Activated CD4-positive, alpha-beta T cell treated with anti-CD3 and anti-CD28 coated beads for 24 hours (primary cell): Measurements from ENCODE around the gene TTC7B.

Experiments used
- DNase-seq, 2 donors: peaks; one replicate each; pipeline ENCODE4 v3.0.0-alpha.2; 2020; ENCODE audit warnings: low read depth in 2 of 2

TTC7B gene

DNA sequence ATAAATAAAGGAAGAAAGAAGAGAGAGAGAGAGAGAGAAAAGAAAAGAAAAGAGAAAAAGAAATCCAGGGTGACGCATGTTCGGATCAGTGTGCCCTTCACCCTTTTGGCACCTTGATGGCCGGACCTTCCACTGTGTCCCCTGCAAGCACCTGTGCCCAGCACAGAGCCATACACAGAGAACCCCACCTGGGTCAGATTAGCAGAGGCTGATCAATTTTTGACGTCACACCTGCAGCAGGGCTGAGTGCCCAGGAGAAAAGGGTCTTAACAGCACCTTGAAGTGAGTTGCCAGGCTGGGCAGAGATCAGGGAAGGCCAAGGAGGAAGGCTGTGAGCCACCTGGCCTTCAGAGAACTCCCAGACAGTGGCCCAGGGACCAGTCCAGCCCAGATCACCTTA lies 305.0 kb downstream of the TTC7B start:
- no peak for DNase-seq

DNA sequence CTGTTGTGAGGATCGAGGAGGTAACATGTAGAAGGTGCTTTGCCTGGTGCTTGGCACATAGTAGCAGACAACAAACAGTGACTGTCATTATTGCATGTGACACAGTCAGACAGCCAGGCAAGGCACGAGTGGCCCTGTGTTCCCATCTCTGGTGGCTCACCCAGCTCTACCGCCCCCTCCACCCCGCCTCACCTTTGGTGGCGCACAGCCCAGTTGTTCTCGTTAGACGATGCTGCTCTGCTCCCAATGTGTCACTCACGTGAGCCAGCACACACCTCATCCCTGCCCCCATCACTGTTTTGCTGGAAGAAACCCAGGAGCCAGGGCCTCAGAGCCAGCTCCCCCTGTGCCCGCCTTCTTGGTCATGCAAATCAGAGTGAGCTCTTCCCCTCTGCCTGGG lies 306.1 kb downstream of the TTC7B start:
- no peak for DNase-seq

DNA sequence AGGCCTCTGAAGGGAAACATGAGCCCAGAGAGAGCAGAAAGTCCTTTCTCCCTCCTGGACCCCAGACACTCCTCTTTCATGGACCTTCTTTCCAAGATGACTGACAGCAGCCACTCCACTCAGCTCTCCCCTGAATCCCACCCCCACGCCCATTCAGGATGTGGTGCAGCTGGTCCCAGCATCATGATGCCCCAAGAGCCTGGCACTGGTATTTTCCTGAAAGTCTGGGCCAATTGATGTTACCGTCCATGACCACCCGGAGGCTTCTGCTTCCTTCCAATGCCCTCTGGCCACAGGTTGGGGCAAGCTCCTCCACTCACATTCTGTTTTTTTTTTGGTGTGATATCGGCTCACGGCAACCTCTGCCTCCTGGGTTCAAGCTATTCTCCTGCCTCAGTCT lies 306.8 kb downstream of the TTC7B start:
- DNase-seq: no peak

DNA sequence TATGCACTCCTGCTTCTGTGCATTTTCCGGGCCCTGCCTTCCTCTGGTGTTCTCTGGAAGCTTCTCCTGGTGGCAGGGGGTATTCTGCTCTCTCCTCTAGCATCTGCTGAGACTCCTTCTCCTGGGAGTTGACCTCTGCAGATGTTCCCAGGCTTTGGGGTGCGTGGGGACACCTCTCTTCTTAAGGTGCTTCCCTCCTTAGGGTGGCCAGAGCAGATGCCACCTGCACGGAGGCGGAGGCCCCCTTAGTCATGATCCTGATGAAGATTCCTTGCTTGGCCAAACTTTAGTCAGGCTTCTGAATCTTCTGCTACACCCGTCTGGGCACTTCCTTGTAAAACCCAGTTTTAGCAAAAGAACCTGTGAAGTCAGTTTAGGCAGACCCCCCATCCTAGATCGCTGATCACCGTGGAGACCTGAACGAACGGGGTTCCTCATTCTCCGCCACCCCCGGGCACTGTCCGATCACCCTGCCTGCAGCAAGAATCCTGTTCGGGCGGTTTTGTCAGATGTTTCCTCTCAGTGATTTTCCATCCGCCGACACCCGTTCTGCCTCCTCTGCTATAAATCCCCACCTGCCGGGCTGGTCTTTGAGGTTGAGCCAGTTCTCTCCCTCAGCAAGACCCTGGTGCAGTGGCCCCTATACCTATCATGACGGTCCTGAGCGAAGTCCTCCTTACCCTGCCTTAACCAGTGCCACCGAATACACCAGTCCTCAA lies 307.5 kb downstream of the TTC7B start:
- no peak for DNase-seq

DNA sequence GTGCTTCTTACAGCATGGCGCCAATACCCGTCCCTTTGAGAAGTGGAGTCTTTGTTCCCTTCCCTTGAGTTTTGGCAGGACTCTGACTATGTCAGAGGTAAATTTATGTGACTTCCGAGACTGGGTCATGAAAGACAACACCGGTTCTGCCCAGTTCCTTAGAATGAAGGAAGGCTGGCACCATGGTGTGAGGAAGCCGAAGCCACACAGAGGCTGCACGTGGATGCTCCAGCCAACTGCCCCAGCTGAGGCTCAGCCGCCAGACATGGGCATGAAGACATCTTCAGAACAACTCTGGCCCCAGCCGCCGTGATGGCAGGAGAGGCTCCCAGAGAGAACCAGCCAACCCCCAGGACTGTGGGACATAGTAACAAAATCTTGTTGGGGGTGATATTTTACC lies 308.2 kb downstream of the TTC7B start:
- no peak for DNase-seq

DNA sequence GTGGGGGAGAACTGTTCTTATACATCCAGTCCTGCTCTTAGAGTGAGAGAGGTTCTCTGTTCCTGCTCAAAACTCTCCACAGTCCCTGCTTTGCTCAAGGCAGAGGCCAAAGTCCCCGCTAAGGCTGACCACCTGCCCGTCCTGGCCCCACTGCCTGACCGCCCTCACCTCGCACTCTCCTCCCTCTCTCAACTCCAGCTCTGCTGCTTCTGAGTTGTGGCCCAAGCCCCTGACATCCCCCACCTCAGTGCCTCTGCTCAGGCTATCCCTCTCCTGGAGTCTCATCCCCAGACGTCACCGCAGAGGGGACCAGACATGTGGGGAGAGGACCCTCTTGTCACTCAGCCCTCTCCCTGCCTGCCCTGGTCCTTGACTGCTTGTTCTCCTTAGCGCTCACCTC lies 308.8 kb downstream of the TTC7B start:
- no peak for DNase-seq

DNA sequence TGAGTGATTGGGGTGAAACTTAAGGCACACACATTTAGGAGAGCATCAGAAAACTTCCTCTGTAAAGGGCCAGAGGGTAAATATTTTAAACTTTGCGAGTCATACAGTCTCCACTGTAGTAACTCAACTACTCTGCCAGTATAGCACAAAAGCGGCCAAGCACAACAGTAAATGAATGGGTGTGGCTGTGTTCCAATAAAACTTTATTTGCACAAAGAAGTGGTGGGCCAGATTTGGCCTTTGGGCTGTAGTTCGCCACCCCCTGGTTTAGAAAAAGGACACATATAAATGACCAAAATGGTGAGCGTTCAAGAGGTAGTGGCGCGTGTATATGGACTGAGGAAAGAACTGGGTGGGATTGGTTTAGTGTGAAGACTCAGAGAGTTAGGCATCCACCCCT lies 309.5 kb downstream of the TTC7B start:
- DNase-seq: no peak

DNA sequence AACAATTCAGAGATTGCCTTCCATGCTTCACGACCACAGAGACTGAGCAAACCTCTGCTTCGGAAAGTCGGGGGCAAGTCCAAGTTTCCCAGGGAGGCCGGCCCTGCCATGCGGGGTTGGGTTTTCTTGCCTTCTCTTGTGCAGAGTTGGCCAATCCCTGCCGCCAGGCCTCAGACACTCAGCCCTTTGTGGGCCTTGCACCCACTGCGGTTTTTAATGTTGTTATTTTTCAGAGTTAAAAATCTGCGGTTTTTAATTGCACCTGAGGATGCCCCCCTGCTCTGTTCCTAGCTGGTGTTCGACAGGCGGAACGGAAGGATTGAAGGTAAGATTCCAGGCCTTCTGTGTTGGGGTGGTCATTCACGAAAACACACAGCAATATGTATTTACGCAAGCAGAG lies 310.7 kb downstream of the TTC7B start:
- no peak for DNase-seq

DNA sequence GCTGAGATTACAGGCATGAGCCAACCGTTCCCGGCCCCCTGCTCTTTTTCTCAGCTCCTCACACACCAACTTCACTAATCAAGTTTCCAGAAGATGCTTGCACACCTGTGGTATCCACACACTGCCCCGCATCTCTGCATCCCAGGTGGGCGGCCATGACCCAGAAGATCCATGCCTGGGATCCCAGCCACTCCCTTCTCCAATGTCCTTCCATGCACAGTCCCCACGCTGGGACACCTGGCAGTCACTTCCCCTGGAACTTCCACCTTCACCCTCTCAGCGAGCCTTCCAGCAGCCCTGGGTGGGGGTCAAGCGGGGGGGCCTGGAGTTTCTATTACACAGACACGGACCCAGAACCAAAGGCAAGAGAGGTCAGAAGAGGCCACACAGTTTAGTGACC lies 311.6 kb downstream of the TTC7B start:
- DNase-seq: no peak

DNA sequence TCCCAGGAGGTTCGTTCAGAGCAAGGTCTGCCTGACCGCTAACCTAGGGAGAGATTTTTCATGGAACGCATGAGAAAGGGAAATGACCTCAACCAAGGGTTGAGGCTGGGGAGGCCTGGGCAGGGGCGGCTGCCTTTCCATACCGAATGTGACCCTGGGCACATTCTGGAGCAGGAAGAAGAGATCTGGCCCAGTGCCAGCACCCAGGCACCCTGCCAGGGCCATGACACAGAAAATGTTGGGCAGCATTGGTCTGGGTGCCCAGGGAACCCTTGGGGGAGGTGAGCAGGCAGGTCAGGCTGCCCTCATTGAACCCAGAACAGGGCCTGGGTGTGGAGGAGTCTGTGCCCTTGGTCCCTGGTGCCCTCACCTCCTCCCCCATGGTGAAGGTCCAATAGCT lies 312.6 kb downstream of the TTC7B start:
- no peak for DNase-seq

DNA sequence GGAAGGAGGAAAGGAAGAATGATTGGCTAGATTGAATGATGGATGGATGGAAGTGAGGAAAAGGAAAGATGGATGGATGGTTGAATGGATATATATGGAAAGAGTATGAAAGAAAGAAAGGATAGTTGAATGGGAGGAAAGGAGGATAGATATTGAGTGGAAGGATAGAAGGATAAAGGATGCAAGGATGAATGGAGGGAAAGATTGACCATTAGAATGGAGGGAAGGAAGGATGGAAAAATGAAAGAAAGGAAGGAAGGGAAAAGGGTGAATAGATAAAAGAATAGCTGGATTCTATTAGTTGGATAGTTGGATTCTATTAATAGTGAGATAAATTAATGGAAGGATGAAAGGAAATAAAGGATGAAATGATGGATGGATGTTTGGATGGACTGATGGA lies 313.5 kb downstream of the TTC7B start:
- DNase-seq: no peak

DNA sequence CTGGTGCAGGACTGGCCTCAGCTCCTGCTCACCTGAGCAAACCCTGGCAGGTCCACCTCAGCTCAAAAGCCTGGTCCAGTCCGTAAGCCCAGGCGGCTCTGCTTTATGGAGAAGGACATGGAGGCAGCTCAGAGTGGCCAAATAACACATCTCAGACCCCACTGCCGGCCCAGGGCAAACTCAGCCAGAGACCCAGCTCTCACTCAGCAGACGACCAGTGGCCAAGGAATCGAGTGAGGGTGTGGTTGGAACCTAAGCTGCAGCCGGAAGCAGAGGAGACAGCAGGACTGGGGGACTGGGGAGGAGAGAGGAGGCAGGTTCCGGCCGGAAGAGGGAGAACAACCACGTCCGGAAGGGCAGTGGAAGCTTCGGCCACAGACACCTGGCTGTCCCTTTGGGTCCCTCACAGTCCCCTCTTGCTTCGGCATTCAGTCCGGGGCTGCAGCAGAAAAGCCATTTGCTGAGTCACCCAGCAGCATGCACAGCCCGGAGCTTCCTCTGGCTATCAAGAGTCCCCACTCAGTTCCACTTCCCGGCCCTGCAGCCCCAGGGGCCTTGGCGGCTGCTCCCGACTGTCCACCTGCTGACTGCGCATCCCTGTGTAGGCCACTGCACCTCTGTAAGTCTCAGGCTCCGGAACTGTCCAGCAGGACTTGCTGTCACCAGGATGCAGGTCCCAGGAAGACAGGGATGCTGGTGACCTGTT lies 315.4 kb downstream of the TTC7B start:
- DNase-seq: no peak

DNA sequence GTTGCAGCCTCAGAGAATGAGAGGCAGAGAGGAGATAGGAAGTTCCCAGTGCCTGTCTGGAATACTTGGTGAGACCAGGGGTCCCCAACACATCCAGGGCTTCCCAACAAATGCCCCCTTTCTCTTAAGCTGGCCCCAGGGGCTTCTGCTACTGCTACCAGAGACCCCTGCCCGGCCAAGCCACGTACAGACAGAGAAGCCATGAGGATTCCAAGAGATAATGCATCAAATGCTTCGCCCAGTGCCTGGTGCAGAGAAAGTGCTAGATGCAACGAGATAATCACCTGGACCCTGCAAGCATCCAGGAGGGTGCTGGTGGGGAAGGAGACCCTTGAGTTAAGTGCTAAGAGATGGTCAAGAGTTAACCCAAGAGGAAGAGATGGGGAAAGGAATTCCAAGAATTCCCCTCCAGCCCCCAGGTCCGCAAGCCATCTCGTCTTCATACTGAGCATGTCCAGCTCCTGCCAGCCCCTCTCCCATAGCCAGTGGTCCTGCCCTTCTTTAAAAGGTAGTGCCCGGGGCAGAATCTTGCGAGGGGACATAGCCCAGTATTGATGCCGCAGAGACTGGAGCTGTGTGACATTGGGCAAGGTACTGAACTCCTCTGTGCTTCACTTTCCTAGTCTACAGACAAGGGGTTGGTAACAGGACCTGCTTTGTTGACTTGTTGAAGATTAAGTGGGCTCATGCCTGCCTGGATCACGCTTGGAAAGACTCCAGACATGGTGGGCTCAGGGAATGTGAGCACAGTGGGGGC lies 316.1 kb downstream of the TTC7B start:
- no peak for DNase-seq

DNA sequence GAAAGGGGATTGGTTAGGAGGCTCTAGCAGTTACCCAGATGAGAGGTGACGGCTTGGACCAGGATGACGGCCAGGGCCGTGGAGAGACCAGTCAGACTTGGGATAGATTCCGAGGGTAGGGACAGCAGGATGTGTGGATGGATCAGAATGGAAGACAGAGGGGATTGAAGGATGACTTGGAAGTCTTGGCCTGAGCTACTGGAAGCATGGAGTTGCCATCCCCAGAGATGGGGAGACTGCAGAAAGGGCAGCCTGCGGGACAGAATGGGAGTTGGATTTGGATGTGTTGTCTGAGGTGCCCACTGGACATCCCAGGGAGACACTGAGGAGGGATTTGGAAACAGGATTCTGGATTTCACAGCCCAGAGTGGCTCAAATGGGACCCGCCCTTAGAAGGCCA lies 317.1 kb downstream of the TTC7B start:
- no peak for DNase-seq

DNA sequence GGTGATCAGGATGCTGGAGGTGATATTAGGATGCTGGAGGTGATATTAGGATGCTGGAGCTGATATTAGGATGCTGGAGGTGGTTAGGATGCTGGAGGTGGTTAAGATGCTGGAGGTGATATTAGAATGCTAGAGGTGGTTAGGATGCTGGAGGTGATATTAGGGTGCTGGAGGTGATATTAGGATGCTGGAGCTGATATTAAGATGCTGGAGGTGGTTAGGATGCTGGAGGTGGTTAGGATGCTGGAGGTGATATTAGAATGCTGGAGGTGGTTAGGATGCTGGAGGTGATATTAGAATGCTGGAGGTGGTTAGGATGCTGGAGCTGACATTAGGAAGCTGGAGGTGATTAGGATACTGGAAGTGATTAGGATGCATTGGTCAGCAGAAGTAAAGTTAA lies 318.0 kb downstream of the TTC7B start:
- DNase-seq: no peak

DNA sequence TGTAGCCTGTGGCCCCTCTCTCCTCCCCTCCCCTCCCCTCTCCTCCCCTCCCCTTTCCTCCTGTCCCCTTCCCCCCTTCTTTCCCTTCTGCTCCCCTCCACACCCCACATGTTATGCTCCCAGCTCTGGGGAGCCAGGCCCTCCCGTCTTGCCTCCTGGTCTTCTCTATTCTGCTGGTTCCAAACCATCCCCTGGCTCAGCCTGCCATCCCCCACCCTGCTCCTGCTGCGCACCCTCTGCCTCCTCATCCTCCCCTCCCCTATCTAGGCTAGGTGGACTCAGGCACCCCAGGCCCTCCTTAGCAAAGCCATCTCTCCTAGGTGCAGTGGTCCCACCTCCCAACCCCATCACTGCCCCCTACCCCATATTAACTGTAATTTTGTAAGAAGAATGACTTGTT lies 319.9 kb downstream of the TTC7B start:
- no peak for DNase-seq

DNA sequence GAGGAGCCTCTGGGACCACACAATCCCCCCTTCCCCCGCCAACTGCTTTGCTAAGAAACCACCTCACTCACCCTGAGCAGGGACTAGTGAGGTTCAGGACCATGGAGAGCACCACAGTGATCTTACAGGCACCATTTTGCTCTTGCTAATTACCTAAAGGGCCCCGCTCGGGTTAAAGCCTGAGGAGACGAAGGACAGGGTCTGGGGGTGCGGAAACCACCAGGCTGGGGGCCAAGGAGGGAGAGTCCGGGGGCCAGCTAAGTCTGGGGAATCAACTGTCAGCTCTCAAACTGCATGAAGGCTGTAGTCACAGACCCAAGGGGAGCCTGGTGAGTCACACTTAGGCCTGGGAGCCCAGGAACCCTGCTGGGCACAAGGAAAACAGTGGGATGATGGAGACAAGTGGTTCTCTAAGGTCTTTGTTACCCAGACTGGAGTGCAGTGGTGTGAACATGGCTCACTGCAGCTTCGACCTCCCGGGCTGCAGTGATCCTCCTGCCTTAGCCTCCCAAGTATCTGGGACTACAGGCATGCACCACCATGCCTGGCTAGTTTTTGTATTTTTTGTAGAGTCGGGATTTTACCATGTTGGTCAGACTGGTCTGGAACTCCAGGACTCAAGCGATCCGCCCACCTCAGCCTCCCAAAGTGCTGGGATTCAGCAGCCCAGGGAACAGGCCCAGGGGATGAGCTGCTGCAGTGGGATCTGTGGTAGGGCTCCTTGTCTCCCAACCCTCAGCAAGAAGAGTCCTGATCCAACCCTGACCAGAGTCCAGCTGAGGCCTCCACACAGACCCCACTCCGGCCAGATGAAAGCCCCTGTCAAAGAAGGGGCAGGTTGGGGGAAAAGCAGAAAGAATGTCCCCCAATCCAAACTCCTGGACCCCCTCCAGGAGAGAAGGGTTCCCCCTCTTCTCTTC lies 320.6 kb downstream of the TTC7B start:
- peak in 1 of 2 donors; percentile 38 for DNase-seq

DNA sequence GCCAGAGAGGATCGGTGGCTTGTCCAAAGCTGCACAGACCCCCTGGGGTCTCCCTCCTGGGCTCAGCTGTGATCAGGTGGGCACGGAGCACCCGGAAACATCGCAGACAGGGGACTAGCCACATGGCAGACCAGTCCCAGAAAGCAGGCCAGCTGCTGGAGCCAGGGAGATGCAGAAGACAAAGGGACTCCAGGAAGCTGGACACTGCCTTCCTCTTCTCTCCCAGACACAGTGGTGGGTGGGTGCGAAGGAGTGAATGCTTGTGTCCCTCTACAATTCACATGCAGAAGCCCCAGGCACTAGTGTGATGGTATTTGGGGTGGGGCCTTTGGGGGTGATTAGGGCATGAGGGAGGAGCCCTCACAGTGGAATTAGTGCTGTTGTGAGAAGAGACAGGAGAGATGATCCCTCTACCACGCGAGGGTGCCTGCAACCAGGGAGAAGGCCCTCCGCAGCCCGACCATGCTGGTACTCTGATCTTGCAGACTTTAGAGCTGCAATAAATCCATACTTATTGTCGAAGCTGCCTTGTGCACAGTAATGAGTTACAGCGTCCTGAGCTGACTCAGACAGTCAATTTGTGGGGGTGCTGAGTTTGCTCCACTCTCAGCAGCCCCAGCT lies 324.2 kb downstream of the TTC7B start:
- DNase-seq: no peak

DNA sequence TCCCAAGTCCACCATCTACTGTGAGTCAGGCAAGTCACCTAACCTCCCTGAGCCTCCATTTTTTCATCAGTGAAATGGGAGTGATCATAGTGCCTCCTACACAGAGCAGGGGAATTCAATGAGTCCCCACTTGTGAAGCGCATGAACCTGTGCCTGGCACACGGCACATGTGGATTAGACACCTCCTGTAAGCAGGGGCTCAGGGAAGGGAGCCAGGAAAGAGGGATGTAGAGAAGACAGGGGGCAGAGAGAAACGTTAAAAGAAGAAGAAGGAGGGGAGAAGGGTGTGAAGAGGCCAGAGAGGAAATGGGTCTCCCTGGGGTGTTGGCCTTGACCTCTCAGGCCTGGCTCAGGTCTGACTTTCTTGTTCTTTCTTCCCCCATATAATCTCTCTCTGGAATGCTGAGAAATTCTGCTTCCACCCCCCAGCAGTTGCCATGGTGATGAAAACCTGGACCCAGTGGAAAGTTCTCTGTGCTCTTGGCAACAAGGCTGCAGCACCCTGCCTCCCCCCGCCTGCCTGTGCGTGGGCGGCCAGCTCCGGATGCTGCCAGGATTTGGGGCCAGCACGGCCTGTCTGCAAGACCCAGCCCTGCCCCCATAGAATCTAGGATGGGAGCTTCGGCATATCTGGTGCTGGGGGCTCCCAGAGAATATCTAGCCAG lies 324.9 kb downstream of the TTC7B start:
- DNase-seq: no peak

DNA sequence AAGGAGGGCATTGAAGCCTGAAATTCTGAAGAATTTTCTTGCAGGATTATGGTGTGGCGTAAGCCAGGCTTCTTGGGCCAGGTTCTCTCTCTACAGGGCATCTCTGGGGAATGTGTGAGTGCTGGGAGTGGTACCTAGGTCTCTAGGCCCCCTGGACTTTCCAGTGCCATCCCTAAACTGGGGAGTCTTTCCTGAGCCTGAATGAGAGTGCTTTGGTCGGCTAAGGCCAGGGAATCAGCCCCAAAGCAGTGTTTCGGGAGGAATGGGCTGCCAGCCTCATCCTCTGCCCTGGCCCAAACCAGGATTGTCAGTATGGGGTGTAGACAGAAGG lies 325.5 kb downstream of the TTC7B start:
- no peak for DNase-seq
